GM12891 (cell line): ENCODE data around the gene STARD9.

Experiments
- PAX5 ChIP-seq: IDR thresholded peaks from 2 replicates; pipeline ENCODE4 v1.6.1; 2011; ENCODE audit warnings: low read length, moderate library complexity, mild to moderate bottlenecking; ENCODE audit not compliant: insufficient read depth, severe bottlenecking
- POLR2A ChIP-seq: IDR thresholded peaks from 2 replicates; pipeline ENCODE4 v1.6.1; 2011; ENCODE audit warnings: low read depth, low read length, control low read depth
- POLR2AphosphoS5 ChIP-seq: IDR thresholded peaks from 2 replicates; pipeline ENCODE4 v1.6.1; 2011; ENCODE audit warnings: low read depth, low read length, control low read depth
- SPI1 ChIP-seq: IDR thresholded peaks from 2 replicates; pipeline ENCODE4 v1.6.1; 2011; ENCODE audit warnings: low read depth, low read length, control low read depth
- TAF1 ChIP-seq: IDR thresholded peaks from 2 replicates; pipeline ENCODE4 v1.6.1; 2011; ENCODE audit warnings: low read depth, low read length, control low read depth

DNA sequence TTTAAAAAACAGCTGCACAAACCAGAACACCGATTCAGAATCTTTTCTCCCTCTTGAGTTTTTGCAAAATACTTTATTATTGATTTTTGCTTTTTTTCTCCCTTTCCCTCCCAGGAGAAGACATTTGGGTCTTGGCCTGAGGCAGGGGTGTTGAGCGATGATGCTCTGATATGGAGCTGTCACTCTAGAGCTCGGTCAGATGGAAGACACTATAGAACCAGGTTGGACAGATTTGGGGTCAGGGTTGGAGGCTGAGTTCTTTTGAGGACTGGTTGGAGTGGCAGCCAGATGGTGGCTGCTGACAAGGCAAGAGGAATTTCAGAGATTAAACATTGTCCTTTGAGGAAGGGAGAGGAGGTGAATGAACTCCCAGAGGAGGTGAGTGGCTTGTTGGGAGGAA lies 144.7 kb downstream of the STARD9 start:
- TF ChIP-seq POLR2A (no peak), TAF1 (no peak), SPI1 (no peak), POLR2AphosphoS5 (no peak), PAX5 (no peak)
